GM19438 (cell line): ENCODE measurements around the gene SGCA.

Source experiments
- ATAC-seq: cut with Tn5 transposase; IDR thresholded peaks from one replicate; pipeline ENCODE4 v1.9.1; 2021; ENCODE audit warnings: low read depth; ENCODE audit not compliant: unreplicated experiment

The SGCA gene

GRCh38 chr17:50165066-50165465, 739 bp upstream of the SGCA start:
- no peak for ATAC-seq

GRCh38 chr17:50165466-50165865, 339 bp upstream of the SGCA start:
- no peak for ATAC-seq

GRCh38 chr17:50166518-50167181, 845 bp downstream of the SGCA start:
- ATAC-seq, result no peak

- no peak for ATAC-seq
Observed at GRCh38 chr17:50167371-50167770, 1.6 kb downstream of the SGCA start.

GRCh38 chr17:50168319-50168718, 2.5 kb downstream of the SGCA start:
- no peak for ATAC-seq

- ATAC-seq, result no peak
Observed at GRCh38 chr17:50169121-50169764, 3.4 kb downstream of the SGCA start.

- no peak for ATAC-seq
Observed at GRCh38 chr17:50169881-50170459, 4.2 kb downstream of the SGCA start.

- no peak for ATAC-seq
Observed at GRCh38 chr17:50170662-50171370, 5.0 kb downstream of the SGCA start.

GRCh38 chr17:50171371-50172071, 5.7 kb downstream of the SGCA start:
- ATAC-seq, result no peak

GRCh38 chr17:50172130-50172529, 6.3 kb downstream of the SGCA start:
- ATAC-seq, result no peak

- no peak for ATAC-seq
Observed at GRCh38 chr17:50172936-50173334, 7.1 kb downstream of the SGCA start.

GRCh38 chr17:50173335-50173941, 7.6 kb downstream of the SGCA start:
- ATAC-seq, result no peak

- ATAC-seq, result no peak
Observed at GRCh38 chr17:50174444-50174843, 8.6 kb downstream of the SGCA start.

- no peak for ATAC-seq
Observed at GRCh38 chr17:50175035-50175807, 9.4 kb downstream of the SGCA start.

GRCh38 chr17:50176559-50177357, 11.0 kb downstream of the SGCA start:
- ATAC-seq, result no peak

GRCh38 chr17:50177476-50177875, 11.7 kb downstream of the SGCA start:
- no peak for ATAC-seq

- ATAC-seq, result peak; percentile 60
Observed at GRCh38 chr17:50177983-50178834, 12.4 kb downstream of the SGCA start.

- ATAC-seq, result no peak
Observed at GRCh38 chr17:50180111-50180510, 14.3 kb downstream of the SGCA start.
